ENCODE measurements around the gene PM20D2.

GRCh38 chr6:89184344-89184743 lies 38.5 kb downstream of the PM20D2 start:
- TF ChIP-seq, protein P1, sequence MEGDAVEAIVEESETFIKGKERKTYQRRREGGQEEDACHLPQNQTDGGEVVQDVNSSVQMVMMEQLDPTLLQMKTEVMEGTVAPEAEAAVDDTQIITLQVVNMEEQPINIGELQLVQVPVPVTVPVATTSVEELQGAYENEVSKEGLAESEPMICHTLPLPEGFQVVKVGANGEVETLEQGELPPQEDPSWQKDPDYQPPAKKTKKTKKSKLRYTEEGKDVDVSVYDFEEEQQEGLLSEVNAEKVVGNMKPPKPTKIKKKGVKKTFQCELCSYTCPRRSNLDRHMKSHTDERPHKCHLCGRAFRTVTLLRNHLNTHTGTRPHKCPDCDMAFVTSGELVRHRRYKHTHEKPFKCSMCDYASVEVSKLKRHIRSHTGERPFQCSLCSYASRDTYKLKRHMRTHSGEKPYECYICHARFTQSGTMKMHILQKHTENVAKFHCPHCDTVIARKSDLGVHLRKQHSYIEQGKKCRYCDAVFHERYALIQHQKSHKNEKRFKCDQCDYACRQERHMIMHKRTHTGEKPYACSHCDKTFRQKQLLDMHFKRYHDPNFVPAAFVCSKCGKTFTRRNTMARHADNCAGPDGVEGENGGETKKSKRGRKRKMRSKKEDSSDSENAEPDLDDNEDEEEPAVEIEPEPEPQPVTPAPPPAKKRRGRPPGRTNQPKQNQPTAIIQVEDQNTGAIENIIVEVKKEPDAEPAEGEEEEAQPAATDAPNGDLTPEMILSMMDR (IDR thresholded peaks at IDR 0.05) = no peak
- TF ChIP-seq POLR2A (IDR thresholded peaks at IDR 0.05) = no peak

Data from testis (tissue), 2 donors.